Stomach (tissue), 4 donors: ENCODE data around the gene SGCE.
"Not testable (repeated sequence)": the region's sequence is repeated elsewhere in the genome, so short reads cannot be mapped to it uniquely, and the experiment has no call there.

ENCODE experiments used
- CTCF ChIP-seq, 7 experiments: fragments of 450-650 bp in 4 of 7; fragments of 200-600 bp in 3 of 7; sonication (generic) in 3 of 7; IDR thresholded peaks; one replicate each; pipeline ENCODE4 v1.5.1; 2016 to 2019; ENCODE audit warnings: antibody characterized with exemption in 7 of 7, control low read depth in 2 of 7, mild to moderate bottlenecking in 1 of 7
- POLR2A ChIP-seq, 4 donors: fragments of 450-650 bp; IDR thresholded peaks; one replicate each; pipeline ENCODE4 v1.6.1; 2016; ENCODE audit warnings: antibody characterized with exemption in 4 of 4, control low read depth in 2 of 4, mild to moderate bottlenecking in 1 of 4, moderate library complexity in 1 of 4
- POLR2AphosphoS5 ChIP-seq, 3 donors: sonication (generic); formaldehyde crosslinking; IDR thresholded peaks; one replicate each; pipeline ENCODE4 v1.6.1; 2016; ENCODE audit warnings: antibody characterized with exemption in 3 of 3

- TF ChIP-seq CTCF, POLR2A, POLR2AphosphoS5 (IDR thresholded peaks at IDR 0.05): not testable (repeated sequence)
Observed at GRCh38 chr7:94705155-94706021, 49.5 kb upstream of the SGCE start.
